Fibroblast of the conjunctiva (primary cell): Measurements from ENCODE around the gene ZBTB44.
"Not testable (repeated sequence)": the region's sequence is repeated elsewhere in the genome, so short reads cannot be mapped to it uniquely, and the experiment has no call there.

Source experiments
- DNase-seq: peaks from one replicate; pipeline ENCODE4 v3.0.0-alpha.2; 2010; ENCODE audit warnings: low read depth

ZBTB44 gene

GRCh38 chr11:130198292-130198691 is 116.4 kb downstream of the ZBTB44 start:
- no peak for DNase-seq

GRCh38 chr11:130197386-130198035 is 117.2 kb downstream of the ZBTB44 start:
- DNase-seq: no peak

- DNase-seq: no peak
Measured at GRCh38 chr11:130194241-130195023, 120.3 kb downstream of the ZBTB44 start.

- not testable (repeated sequence) for DNase-seq
Measured at GRCh38 chr11:130193551-130193950, 121.2 kb downstream of the ZBTB44 start.

- DNase-seq: no peak
Measured at GRCh38 chr11:130192845-130193267, 121.9 kb downstream of the ZBTB44 start.

GRCh38 chr11:130191896-130192295 is 122.8 kb downstream of the ZBTB44 start:
- DNase-seq: no peak

- DNase-seq: no peak
Measured at GRCh38 chr11:130190371-130190881, 124.3 kb downstream of the ZBTB44 start.

- DNase-seq: no peak
Measured at GRCh38 chr11:130189492-130190210, 125.1 kb downstream of the ZBTB44 start.

- DNase-seq: no peak
Measured at GRCh38 chr11:130188585-130189347, 126.0 kb downstream of the ZBTB44 start.

GRCh38 chr11:130188047-130188446 is 126.7 kb downstream of the ZBTB44 start:
- DNase-seq: no peak

GRCh38 chr11:130187096-130187495 is 127.6 kb downstream of the ZBTB44 start:
- DNase-seq: no peak

GRCh38 chr11:130183878-130184610 is 130.7 kb downstream of the ZBTB44 start:
- DNase-seq: no peak

- DNase-seq: no peak
Measured at GRCh38 chr11:130181295-130182272, 133.1 kb downstream of the ZBTB44 start.

- no peak for DNase-seq
Measured at GRCh38 chr11:130180896-130181294, 133.8 kb downstream of the ZBTB44 start.

GRCh38 chr11:130180491-130180890 is 134.2 kb downstream of the ZBTB44 start:
- no peak for DNase-seq

GRCh38 chr11:130179396-130180306 is 135.1 kb downstream of the ZBTB44 start:
- DNase-seq: no peak

GRCh38 chr11:130178441-130179339 is 136.0 kb downstream of the ZBTB44 start:
- DNase-seq: no peak

GRCh38 chr11:130177782-130178181 is 136.9 kb downstream of the ZBTB44 start:
- DNase-seq: no peak
